ENCODE measurements around the gene TOR4A.
"Not testable (repeated sequence)": the region's sequence is repeated elsewhere in the genome, so short reads cannot be mapped to it uniquely, and the experiment has no call there.

TOR4A gene

GRCh38 chr9:137253717-137254623, 23.6 kb upstream of the TOR4A start:
- no peak for DNase-seq

- peak; percentile 90 to 97 (median 96) for DNase-seq
Observed at GRCh38 chr9:137254624-137255447, 22.7 kb upstream of the TOR4A start, which contains the start of gene NELFB. Gene NELFB (plus strand): TSS chr9:137255327.

GRCh38 chr9:137255448-137256114, 21.9 kb upstream of the TOR4A start:
- no peak for DNase-seq

GRCh38 chr9:137256362-137256761, 21.2 kb upstream of the TOR4A start:
- no peak for DNase-seq

GRCh38 chr9:137256856-137257255, 20.7 kb upstream of the TOR4A start:
- DNase-seq = no peak

- DNase-seq = not testable (repeated sequence)
Observed at GRCh38 chr9:137262173-137262908, 15.2 kb upstream of the TOR4A start.

GRCh38 chr9:137262909-137263285, 14.6 kb upstream of the TOR4A start:
- DNase-seq = no peak

GRCh38 chr9:137263506-137263905, 14.0 kb upstream of the TOR4A start:
- DNase-seq = no peak

GRCh38 chr9:137264067-137264466, 13.5 kb upstream of the TOR4A start:
- no peak for DNase-seq

- no peak for DNase-seq
Observed at GRCh38 chr9:137265496-137266161, 11.9 kb upstream of the TOR4A start.

GRCh38 chr9:137266162-137266527, 11.4 kb upstream of the TOR4A start:
- DNase-seq = no peak

- DNase-seq = no peak
Observed at GRCh38 chr9:137266585-137267453, 10.7 kb upstream of the TOR4A start.

GRCh38 chr9:137267933-137268355, 9.6 kb upstream of the TOR4A start:
- no peak for DNase-seq

GRCh38 chr9:137268538-137269201, 8.9 kb upstream of the TOR4A start:
- DNase-seq = peak; percentile 42 to 73 (median 61)

GRCh38 chr9:137269231-137269772, 8.2 kb upstream of the TOR4A start:
- no peak for DNase-seq

GRCh38 chr9:137270929-137271695, 6.4 kb upstream of the TOR4A start:
- no peak for DNase-seq

GRCh38 chr9:137271696-137272076, 5.8 kb upstream of the TOR4A start:
- no peak for DNase-seq

GRCh38 chr9:137272241-137273094, 5.1 kb upstream of the TOR4A start:
- DNase-seq = no peak

All from suppressor macrophage treated with lipopolysaccharide for 1 hour (primary cell).